Stimulated activated effector memory CD8-positive, alpha-beta T cell treated with anti-CD3 and anti-CD28 coated beads, Interleukin-12 subunit alpha, Interleukin-12 subunit beta, amount 100 ng/mL, for 72 hours (primary cell): ENCODE data around the gene PTPRE.

Source experiments
- ATAC-seq: fragments of 150-1000 bp; cut with Tn5 transposase; 2 replicates; pipeline ENCODE4 v1.10.0; 2021
- DNase-seq, 2 donors: peaks; one replicate each; pipeline ENCODE4 v3.0.0; 2021 to 2022; ENCODE audit warnings: low spot score in 2 of 2
- H3K27ac Mint-ChIP-seq: one replicate; pipeline ENCODE4 v1.8.0; 2022; ENCODE audit warnings: mild to moderate bottlenecking, mixed read lengths
- H3K36me3 Mint-ChIP-seq: one replicate; pipeline ENCODE4 v1.8.0; 2022; ENCODE audit warnings: mild to moderate bottlenecking, mixed read lengths
- H3K4me1 Mint-ChIP-seq: one replicate; pipeline ENCODE4 v1.8.0; 2022; ENCODE audit warnings: mixed read lengths
- H3K4me3 Mint-ChIP-seq: one replicate; pipeline ENCODE4 v1.8.0; 2022; ENCODE audit warnings: mild to moderate bottlenecking, mixed read lengths
- H3K9me3 Mint-ChIP-seq: one replicate; pipeline ENCODE4 v1.8.0; 2022; ENCODE audit warnings: mixed read lengths

Gene PTPRE

GRCh38 chr10:128014236-128014635 is 107.3 kb downstream of the PTPRE start:
- Mint-ChIP-seq H3K4me3 (no peak overlapping the region), H3K36me3 (no peaks in the 10 kb centered on the region), H3K9me3 (no peaks in the 10 kb centered on the region), H3K27ac (no peak overlapping the region), H3K4me1 (peaks cover 30% of the 10 kb centered on the region)
- no peak for DNase-seq
- no peak for ATAC-seq

DNA sequence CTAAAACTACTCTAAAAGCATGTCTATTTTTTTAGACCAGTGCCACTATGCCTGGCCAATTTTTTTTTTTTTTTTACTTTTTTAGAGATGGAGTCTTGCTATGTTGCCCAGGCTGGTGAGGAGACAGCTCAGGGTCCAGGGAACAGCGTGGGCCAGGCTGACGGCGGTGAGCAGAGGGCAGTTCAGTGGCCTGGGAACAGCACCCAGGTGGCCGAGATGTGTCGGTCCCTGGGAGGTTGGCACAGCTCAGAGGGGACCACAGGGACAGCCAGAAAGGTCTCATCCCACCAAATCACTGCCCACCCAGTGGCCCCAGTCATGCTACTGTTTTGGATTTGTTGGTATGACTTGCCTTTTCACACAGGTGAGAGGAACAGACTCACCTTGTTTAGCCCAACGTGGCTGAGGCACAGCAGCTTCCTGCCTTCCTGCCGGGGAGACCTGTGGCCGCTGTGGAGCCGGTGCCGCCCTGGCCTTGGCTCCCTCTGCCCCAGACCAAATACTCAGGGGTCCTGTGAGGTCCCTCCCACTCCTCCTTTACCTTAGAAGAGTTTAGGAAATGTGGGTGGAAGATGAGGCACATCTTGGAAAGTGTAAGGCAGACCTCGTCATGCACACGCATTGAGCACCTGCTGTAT is 109.6 kb downstream of the PTPRE start:
- peak overlapping the region; percentile 44 for H3K27ac Mint-ChIP-seq
- ATAC-seq = no peak
- no peaks in the 10 kb centered on the region for H3K36me3 Mint-ChIP-seq
- no peaks in the 10 kb centered on the region for H3K9me3 Mint-ChIP-seq
- H3K4me1 Mint-ChIP-seq = peaks cover 24% of the 10 kb centered on the region
- H3K4me3 Mint-ChIP-seq = no peak overlapping the region
- no peak for DNase-seq

DNA sequence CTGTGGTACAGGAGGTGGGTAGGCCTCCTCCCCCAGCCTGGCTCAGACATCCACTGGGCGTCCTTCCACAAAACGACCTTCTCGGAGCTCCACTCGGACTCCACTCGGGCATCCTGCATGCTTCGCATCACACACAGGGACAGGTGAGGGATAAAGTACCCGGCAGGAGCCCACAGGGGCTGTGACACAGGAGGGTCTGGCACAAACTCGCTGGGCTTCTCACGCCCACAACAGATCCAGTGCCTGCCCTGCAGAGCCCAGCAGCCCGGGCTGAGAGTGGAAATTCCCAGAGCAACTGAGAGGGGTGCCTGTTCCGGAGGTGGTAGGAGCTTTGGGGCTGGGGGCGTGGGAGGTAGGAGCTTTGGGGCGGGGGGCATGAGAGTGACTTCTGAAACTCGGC is 110.9 kb downstream of the PTPRE start:
- ATAC-seq = no peak
- Mint-ChIP-seq H3K9me3 (no peaks in the 10 kb centered on the region), H3K4me1 (peaks cover 20% of the 10 kb centered on the region), H3K36me3 (no peaks in the 10 kb centered on the region), H3K27ac (peak overlapping the region; percentile 1), H3K4me3 (peak overlapping the region; percentile 0)
- no peak for DNase-seq

- no peaks in the 10 kb centered on the region for H3K9me3 Mint-ChIP-seq
- H3K36me3 Mint-ChIP-seq = no peaks in the 10 kb centered on the region
- DNase-seq (no peak), ATAC-seq (peak; percentile 52)
- H3K4me3 Mint-ChIP-seq = peak overlapping the region; percentile 0
- H3K4me1 Mint-ChIP-seq = peaks cover 20% of the 10 kb centered on the region
- H3K27ac Mint-ChIP-seq = peak overlapping the region; percentile 1
These were observed 111.3 kb downstream of the PTPRE start for GRCh38 chr10:128018236-128018635.

DNA sequence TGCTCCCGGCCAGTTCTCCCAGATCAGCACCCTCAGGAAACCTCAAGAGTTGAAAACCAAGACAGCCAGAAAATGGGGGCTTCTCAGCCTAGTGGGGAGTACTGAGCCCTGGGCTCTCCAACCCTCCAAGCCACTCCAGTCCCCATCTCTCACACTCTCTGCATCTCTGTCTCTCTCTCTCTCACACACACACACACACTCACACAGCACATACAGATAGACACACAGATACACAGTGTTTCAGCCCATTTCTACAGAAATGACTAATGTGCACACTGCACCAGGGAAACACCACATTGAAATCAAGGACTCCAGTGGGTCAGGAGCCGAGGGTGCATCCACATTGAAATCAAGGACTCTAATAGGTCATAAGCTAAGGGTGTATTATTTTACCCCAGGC is 111.8 kb downstream of the PTPRE start:
- no peak for DNase-seq
- Mint-ChIP-seq H3K9me3 (no peaks in the 10 kb centered on the region), H3K4me1 (peaks cover 20% of the 10 kb centered on the region), H3K4me3 (peak overlapping the region; percentile 0), H3K36me3 (no peaks in the 10 kb centered on the region), H3K27ac (peak overlapping the region; percentile 1)
- peak; percentile 36 for ATAC-seq

GRCh38 chr10:128022261-128023196 is 115.6 kb downstream of the PTPRE start:
- Mint-ChIP-seq H3K4me3 (no peak overlapping the region), H3K9me3 (no peaks in the 10 kb centered on the region), H3K27ac (peak overlapping the region; percentile 40), H3K36me3 (no peaks in the 10 kb centered on the region), H3K4me1 (peaks cover 31% of the 10 kb centered on the region)
- ATAC-seq (no peak), DNase-seq (no peak)

DNA sequence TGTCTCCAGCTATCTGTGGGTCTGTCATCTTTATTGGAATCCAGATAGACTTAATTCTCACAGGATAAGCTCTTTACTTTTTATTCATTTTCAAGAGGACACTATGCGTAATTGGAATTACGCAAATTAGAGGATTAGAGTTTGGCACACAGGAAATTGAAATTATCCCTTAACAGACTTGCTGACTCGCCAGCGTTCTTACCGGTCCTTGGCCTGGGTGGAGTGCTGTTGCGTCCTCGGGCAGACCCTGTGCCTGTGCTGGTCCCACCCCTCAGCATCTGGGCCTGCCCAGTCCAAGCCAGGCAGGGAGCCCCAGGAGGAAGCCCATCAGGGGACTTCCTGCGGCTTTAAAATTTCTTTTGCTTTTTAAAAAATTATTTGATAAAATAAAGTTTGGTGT is 117.5 kb downstream of the PTPRE start:
- Mint-ChIP-seq H3K27ac (no peak overlapping the region), H3K36me3 (no peaks in the 10 kb centered on the region), H3K4me1 (peaks cover 29% of the 10 kb centered on the region), H3K9me3 (no peaks in the 10 kb centered on the region), H3K4me3 (no peak overlapping the region)
- no peak for ATAC-seq
- DNase-seq = no peak

DNA sequence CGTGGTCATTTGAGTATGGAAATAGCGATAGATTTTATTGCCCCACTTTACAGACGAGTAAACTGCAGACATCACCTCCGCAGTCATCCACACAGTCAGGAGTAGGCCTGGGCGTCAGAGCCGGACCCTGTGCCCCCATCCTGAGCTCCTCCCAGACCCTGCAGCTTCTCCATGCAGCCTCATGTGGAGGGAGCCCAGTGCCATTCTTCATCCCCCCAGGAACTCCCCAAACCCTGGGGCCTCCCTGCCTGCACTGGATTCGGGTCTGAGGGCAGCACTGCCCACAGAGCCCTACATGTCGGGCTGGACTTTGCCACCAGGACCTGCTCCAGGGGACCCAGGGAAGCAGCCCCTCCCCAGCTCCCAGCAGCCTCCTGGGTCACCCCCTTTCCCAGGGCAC is 118.5 kb downstream of the PTPRE start:
- Mint-ChIP-seq H3K4me3 (no peak overlapping the region), H3K9me3 (no peaks in the 10 kb centered on the region), H3K4me1 (peaks cover 38% of the 10 kb centered on the region), H3K36me3 (no peaks in the 10 kb centered on the region), H3K27ac (no peak overlapping the region)
- DNase-seq (no peak), ATAC-seq (no peak)

DNA sequence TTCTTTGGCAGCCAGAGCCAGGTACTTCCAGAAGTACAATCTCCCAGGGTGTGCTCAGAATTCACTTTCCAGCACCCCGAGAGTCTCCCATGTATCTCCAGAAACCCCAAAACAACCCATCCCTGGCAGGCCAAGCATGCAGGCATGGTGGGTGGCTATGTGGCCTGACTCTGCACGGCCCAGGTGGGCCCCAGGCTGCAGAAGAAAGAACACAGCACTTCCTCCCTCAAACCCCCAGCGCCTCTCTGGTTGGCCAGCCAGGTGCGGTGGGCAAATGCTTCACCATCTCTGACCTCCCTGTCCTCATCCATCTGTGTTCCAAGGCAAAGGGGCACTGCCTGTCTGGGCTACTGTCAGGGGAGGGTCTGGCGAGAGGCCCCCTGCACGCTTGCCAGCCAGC is 119.0 kb downstream of the PTPRE start:
- DNase-seq (no peak), ATAC-seq (no peak)
- peak overlapping the region; percentile 89 for H3K27ac Mint-ChIP-seq
- H3K4me3 Mint-ChIP-seq = peak overlapping the region; percentile 33
- H3K36me3 Mint-ChIP-seq = no peaks in the 10 kb centered on the region
- no peaks in the 10 kb centered on the region for H3K9me3 Mint-ChIP-seq
- H3K4me1 Mint-ChIP-seq = peaks cover 38% of the 10 kb centered on the region

GRCh38 chr10:128026615-128027300 is 119.9 kb downstream of the PTPRE start:
- ATAC-seq (peak; percentile 97), DNase-seq (peak in 1 of 2 donors; percentile 28)
- Mint-ChIP-seq H3K4me1 (peaks cover 38% of the 10 kb centered on the region), H3K9me3 (no peaks in the 10 kb centered on the region), H3K27ac (peak overlapping the region; percentile 89), H3K36me3 (no peaks in the 10 kb centered on the region), H3K4me3 (peak overlapping the region; percentile 33)

DNA sequence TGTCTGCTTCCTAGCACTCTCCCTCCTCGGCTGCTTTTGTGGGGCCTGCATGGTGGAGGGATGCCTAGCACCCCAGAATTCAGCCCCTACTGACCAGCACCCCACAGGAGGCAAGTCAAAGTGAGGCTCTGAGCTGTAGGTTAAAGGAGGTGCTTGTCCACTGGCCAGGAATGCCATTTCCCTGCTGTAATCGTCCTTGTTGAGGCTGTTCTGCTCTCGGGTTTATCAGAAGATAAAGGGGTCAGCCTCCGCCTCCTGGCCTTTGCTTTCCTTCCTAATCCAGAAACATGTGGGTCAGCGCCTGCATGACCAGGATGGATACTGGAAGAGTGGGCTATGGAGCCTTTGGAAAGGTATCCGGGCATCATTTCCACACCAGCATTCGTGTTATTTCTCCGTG is 120.4 kb downstream of the PTPRE start:
- Mint-ChIP-seq H3K4me1 (peaks cover 38% of the 10 kb centered on the region), H3K9me3 (no peaks in the 10 kb centered on the region), H3K4me3 (peak overlapping the region; percentile 33), H3K36me3 (no peaks in the 10 kb centered on the region), H3K27ac (peak overlapping the region; percentile 89)
- DNase-seq = no peak
- no peak for ATAC-seq

DNA sequence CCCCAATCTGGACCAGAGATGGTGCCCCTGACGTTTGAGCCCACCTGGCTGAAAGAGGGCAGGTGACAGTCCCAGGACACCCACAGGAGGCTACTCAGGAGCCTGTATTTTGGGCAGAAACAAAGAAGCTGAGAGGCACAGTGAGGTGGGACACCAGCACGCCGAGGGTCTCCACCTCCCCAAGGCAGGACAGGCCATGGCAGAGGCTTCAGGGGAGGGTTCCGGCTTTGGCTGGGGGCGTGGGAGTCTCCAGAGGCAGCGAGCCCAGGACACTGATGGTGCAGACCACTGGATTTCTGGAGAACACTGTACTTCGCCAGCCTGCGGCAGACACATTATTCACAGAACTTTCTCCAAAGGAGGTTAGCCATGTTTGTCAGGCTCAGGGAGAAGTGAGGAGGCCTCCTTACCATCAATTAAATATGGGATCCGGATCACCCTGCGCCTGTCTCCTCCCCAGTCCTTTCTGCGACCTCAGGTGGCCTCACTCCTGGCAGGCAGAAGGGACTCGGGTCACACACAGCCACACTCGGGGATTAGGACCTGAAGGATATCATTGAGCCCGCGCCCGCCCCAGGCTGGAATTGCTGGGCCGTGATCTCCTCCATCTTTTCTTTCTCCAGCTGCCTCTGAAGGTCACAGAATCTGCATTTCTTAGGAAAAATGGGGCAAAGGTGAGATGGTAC is 121.1 kb downstream of the PTPRE start:
- DNase-seq = no peak
- no peaks in the 10 kb centered on the region for H3K36me3 Mint-ChIP-seq
- no peak overlapping the region for H3K27ac Mint-ChIP-seq
- peaks cover 38% of the 10 kb centered on the region for H3K4me1 Mint-ChIP-seq
- ATAC-seq = no peak
- no peak overlapping the region for H3K4me3 Mint-ChIP-seq
- H3K9me3 Mint-ChIP-seq = no peaks in the 10 kb centered on the region

DNA sequence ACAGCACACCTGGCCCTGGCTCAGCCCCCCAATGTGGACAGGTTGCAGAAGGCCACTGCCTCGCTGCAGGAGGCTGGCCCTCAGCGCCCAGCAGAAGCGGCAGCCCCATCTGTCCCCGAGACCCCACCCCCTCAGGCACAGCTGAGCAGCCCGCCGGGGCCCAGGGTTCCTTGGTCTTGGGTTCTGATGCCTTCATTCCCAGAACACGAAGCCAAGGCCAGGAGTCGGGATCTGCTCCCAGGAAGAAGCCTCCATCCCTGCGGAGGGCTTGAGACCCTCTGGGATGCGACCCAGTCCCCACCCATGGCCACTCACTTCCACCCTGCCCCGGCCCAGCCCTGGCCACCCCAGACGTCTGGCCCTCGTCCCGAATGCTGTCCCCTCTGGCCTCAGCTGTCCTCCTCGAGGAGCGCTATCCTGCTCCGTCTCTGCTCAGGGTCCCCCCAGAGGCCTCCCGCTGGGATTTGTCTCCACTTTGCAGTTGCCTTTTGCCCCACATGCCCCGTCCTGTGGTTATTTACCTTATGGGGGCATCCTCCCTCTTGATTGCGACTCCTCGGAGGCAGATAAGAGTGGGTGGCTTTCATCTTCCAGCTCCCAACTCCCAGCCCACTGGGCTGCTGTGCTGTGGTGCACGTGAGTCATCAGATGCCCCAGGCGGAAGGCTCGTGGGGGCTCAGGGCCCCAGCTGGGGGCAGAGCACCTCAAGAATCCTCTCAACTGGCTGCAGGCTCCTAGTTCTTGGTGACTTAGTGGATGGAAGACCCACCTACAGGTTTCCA is 121.8 kb downstream of the PTPRE start:
- Mint-ChIP-seq H3K27ac (peak overlapping the region; percentile 79), H3K4me1 (peaks cover 38% of the 10 kb centered on the region), H3K4me3 (peak overlapping the region; percentile 40), H3K9me3 (no peaks in the 10 kb centered on the region), H3K36me3 (no peaks in the 10 kb centered on the region)
- DNase-seq (no peak), ATAC-seq (peak; percentile 12)

GRCh38 chr10:128029290-128029651 is 122.4 kb downstream of the PTPRE start:
- H3K4me1 Mint-ChIP-seq = peaks cover 38% of the 10 kb centered on the region
- peak overlapping the region; percentile 40 for H3K4me3 Mint-ChIP-seq

More at GRCh38 chr10:128029290-128029651, 122.4 kb downstream of the PTPRE start:
- Mint-ChIP-seq H3K27ac (peak overlapping the region; percentile 79), H3K36me3 (no peaks in the 10 kb centered on the region), H3K9me3 (no peaks in the 10 kb centered on the region)
- ATAC-seq (peak; percentile 8), DNase-seq (no peak)
